OCI-LY7 (cell line): Measurements from ENCODE around the gene ITPRID2. TPM values are rescaled to one million over a fixed set of nuclear protein-coding genes. Genes with fewer than 3 reads are reported as not detected.

ENCODE experiments used
- BruUV-seq: library from RNA; stranded (reverse); fragments of 400-500 nt; replicated peaks from 2 replicates; lab custom pipeline; 2021; lab: Mats Ljungman, UMichigan
- CTCF ChIA-PET: fragments of 300-600 bp; sonication (Branson Sonifier 250); formaldehyde crosslinking; loops from one replicate; lab custom pipeline; 2022; ENCODE audit warnings: antibody characterized with exemption; ENCODE audit not compliant: unreplicated experiment; lab: Charles Lee
- POLR2A ChIA-PET: fragments of 300-600 bp; sonication (Branson Sonifier 250); formaldehyde crosslinking; loops from one replicate; lab custom pipeline; 2022; ENCODE audit warnings: antibody characterized with exemption; lab: Charles Lee
- DNase-seq: peaks from one replicate; pipeline ENCODE4 v3.0.0-alpha.2; 2015; ENCODE audit warnings: low spot score
- H2AFZ ChIP-seq: fragments of 200-600 bp; sonication (generic), shearing (Covaris generic); 2 replicates; pipeline ENCODE4 v1.6.1; 2014; ENCODE audit warnings: mild to moderate bottlenecking, antibody characterized with exemption, low read length, moderate library complexity
- H3K27ac ChIP-seq: fragments of 200-600 bp; sonication (generic); 2 replicates; pipeline ENCODE4 v1.5.1; 2014; ENCODE audit warnings: mixed run types, low read depth, mild to moderate bottlenecking, moderate library complexity, low read length, inconsistent platforms; ENCODE audit not compliant: poor library complexity, severe bottlenecking
- H3K36me3 ChIP-seq: fragments of 200-600 bp; sonication (generic); 2 replicates; pipeline ENCODE4 v1.6.1; 2014; ENCODE audit warnings: mild to moderate bottlenecking, antibody characterized with exemption, low read length, moderate library complexity, mixed read lengths; ENCODE audit not compliant: insufficient read depth
- H3K4me1 ChIP-seq: fragments of 200-600 bp; sonication (generic); 2 replicates; pipeline ENCODE4 v1.5.1; 2014; ENCODE audit warnings: mild to moderate bottlenecking, low read length; ENCODE audit not compliant: insufficient read depth, poor library complexity, severe bottlenecking
- H3K4me2 ChIP-seq: fragments of 200-600 bp; sonication (generic); 2 replicates; pipeline ENCODE4 v1.6.1; 2014; ENCODE audit warnings: mild to moderate bottlenecking, low read length
- H3K4me3 ChIP-seq: fragments of 200-600 bp; sonication (generic); 2 replicates; pipeline ENCODE4 v1.5.1; 2014; ENCODE audit warnings: mild to moderate bottlenecking, low read depth, low read length; ENCODE audit not compliant: poor library complexity, severe bottlenecking
- H3K79me2 ChIP-seq: fragments of 200-600 bp; sonication (generic); 2 replicates; pipeline ENCODE4 v1.6.1; 2016; ENCODE audit warnings: low read depth, mild to moderate bottlenecking, low read length, moderate library complexity, mixed read lengths; ENCODE audit not compliant: insufficient read depth
- H3K9me2 ChIP-seq: fragments of 200-600 bp; sonication (generic); 2 replicates; pipeline ENCODE4 v1.6.1; 2016; ENCODE audit warnings: mild to moderate bottlenecking, low read length, mixed read lengths; ENCODE audit not compliant: insufficient read depth
- H3K9me3 ChIP-seq: fragments of 200-600 bp; sonication (generic); 2 replicates; pipeline ENCODE4 v1.6.1; 2014; ENCODE audit warnings: mild to moderate bottlenecking, mixed run types, low read length, mixed read lengths
- H4K20me1 ChIP-seq: fragments of 200-600 bp; sonication (generic); 2 replicates; pipeline ENCODE4 v1.6.1; 2014; ENCODE audit warnings: mild to moderate bottlenecking, antibody characterized with exemption, low read length, moderate library complexity, mixed read lengths; ENCODE audit not compliant: insufficient read depth
- CTCF ChIP-seq: fragments of 200-600 bp; sonication (generic); conservative IDR thresholded peaks from 2 replicates; pipeline ENCODE4 v1.5.1; 2014; ENCODE audit warnings: mild to moderate bottlenecking, antibody characterized with exemption, low read length, moderate library complexity, mixed read lengths
- EZH2phosphoT487 ChIP-seq: fragments of 200-600 bp; sonication (generic); IDR thresholded peaks from 2 replicates; pipeline ENCODE4 v1.6.1; 2018; ENCODE audit warnings: low read depth, borderline replicate concordance, mild to moderate bottlenecking, mixed run types, antibody characterized with exemption, low read length, moderate library complexity, mixed read lengths
- intact Hi-C: fragments of 100-400 bp; cut with micrococcal nuclease; formaldehyde crosslinking; loops from one replicate; pipeline ENCODE4 v1.10.0; 2022; ENCODE audit not compliant: unreplicated experiment
- total RNA-seq, 2 experiments: library from RNA; depleted of rRNA in 1 of 2; stranded (reverse); fragments of >200 nt in 1 of 2; shearing (Covaris generic) in 1 of 2; gene quantifications; 2 replicates each; pipeline ENCODE4 v1.2.3, GENCODE V29; 2014 to 2022

The ITPRID2 gene
- total RNA-seq, 2 experiments from 2014 or later = 25.9 to 47.5 TPM

GRCh38 chr2:181878448-181878847 lies 13.1 kb upstream of the ITPRID2 start:
- H3K9me2 ChIP-seq = no peaks in the 10 kb centered on the region
- H4K20me1 ChIP-seq = no peaks in the 10 kb centered on the region
- ChIA-PET CTCF (no interaction called here), POLR2A (no interaction called here)
- no peaks in the 10 kb centered on the region for H3K4me1 ChIP-seq
- H2AFZ ChIP-seq = no peak overlapping the region
- no peaks in the 10 kb centered on the region for H3K79me2 ChIP-seq
- H3K36me3 ChIP-seq = no peaks in the 10 kb centered on the region
- DNase-seq = no peak
- H3K9me3 ChIP-seq = no peaks in the 10 kb centered on the region
- TF ChIP-seq EZH2phosphoT487 (no peak), CTCF (no peak)
- no TSS peak for BruUV-seq
- no peak overlapping the region for H3K4me2 ChIP-seq
- H3K4me3 ChIP-seq = no peak overlapping the region
- H3K27ac ChIP-seq = no peak overlapping the region
- intact Hi-C loops = no loop called here

GRCh38 chr2:181879295-181879694 lies 12.2 kb upstream of the ITPRID2 start:
- Histone ChIP-seq H3K9me2 (no peaks in the 10 kb centered on the region), H3K4me3 (no peak overlapping the region), H3K9me3 (no peaks in the 10 kb centered on the region), H4K20me1 (no peaks in the 10 kb centered on the region), H3K36me3 (no peaks in the 10 kb centered on the region), H3K79me2 (no peaks in the 10 kb centered on the region), H2AFZ (no peak overlapping the region), H3K4me2 (no peak overlapping the region), H3K4me1 (no peaks in the 10 kb centered on the region), H3K27ac (no peak overlapping the region)
- TF ChIP-seq EZH2phosphoT487 = no peak
- TF ChIP-seq CTCF = no peak
- BruUV-seq = no TSS peak
- CTCF ChIA-PET = no interaction called here
- DNase-seq = no peak
- intact Hi-C loops = no loop called here
- POLR2A ChIA-PET = interaction anchor here (0.5 to 0.8 kb wide), 3 partner anchors 17 to 1232 kb away, joined by 3 to 6 read pairs (median 3); no protein-coding TSS in a partner anchor

- Histone ChIP-seq H3K79me2 (no peaks in the 10 kb centered on the region), H3K9me3 (no peaks in the 10 kb centered on the region), H3K4me2 (no peak overlapping the region), H3K36me3 (no peaks in the 10 kb centered on the region), H3K9me2 (no peaks in the 10 kb centered on the region), H3K4me1 (no peaks in the 10 kb centered on the region), H4K20me1 (no peaks in the 10 kb centered on the region), H2AFZ (no peak overlapping the region), H3K4me3 (no peak overlapping the region), H3K27ac (no peak overlapping the region)
- BruUV-seq = no TSS peak
- intact Hi-C loops = no loop called here
- ChIA-PET CTCF (no interaction called here), POLR2A (interaction anchor here (0.7 to 1.6 kb wide), 3 partner anchors 8 to 359 kb away, joined by 3 read pairs; no protein-coding TSS in a partner anchor)
- TF ChIP-seq EZH2phosphoT487 = no peak
- no peak for TF ChIP-seq CTCF
- DNase-seq = no peak
These were observed 9.1 kb upstream of the ITPRID2 start for GRCh38 chr2:181882246-181883020.
